ENCODE results near the gene GALNT14.
A peak's percentile ranks its signal among the peaks of the same experiment; 100 is the strongest.

The GALNT14 gene

GRCh38 chr2:31047599-31047998 lies 90.6 kb downstream of the GALNT14 start:
- no peak for TF ChIP-seq ZFX (IDR thresholded peaks at IDR 0.05; ENCODE audit: borderline replicate concordance)
- TF ChIP-seq, protein P1, sequence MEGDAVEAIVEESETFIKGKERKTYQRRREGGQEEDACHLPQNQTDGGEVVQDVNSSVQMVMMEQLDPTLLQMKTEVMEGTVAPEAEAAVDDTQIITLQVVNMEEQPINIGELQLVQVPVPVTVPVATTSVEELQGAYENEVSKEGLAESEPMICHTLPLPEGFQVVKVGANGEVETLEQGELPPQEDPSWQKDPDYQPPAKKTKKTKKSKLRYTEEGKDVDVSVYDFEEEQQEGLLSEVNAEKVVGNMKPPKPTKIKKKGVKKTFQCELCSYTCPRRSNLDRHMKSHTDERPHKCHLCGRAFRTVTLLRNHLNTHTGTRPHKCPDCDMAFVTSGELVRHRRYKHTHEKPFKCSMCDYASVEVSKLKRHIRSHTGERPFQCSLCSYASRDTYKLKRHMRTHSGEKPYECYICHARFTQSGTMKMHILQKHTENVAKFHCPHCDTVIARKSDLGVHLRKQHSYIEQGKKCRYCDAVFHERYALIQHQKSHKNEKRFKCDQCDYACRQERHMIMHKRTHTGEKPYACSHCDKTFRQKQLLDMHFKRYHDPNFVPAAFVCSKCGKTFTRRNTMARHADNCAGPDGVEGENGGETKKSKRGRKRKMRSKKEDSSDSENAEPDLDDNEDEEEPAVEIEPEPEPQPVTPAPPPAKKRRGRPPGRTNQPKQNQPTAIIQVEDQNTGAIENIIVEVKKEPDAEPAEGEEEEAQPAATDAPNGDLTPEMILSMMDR (IDR thresholded peaks at IDR 0.05) = no peak
- H3K27ac ChIP-seq = no peak overlapping the region

DNA sequence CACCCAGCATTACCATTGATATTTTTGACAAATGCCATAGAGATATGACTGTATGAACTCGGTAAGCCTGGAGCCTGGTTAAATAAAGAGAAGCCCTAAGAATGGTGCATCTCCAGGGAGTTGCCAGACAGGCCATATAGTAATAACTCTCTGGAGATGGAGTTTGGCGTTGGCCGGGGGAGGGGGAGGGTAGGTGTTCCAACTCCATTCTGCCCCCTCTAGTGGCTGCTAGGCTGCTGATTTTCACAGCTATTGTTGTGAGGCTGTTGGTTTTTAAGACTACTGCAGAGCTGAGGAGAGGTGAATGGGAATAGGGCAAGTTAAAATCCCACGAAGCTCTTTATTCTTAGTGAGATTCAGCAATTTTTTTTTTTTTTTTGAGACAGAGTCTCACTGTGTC lies 99.9 kb downstream of the GALNT14 start:
- TF ChIP-seq, protein P1 (IDR thresholded peaks at IDR 0.05) = peak; percentile 31
- no peak for TF ChIP-seq ZFX (IDR thresholded peaks at IDR 0.05; ENCODE audit: borderline replicate concordance)
- H3K27ac ChIP-seq = no peak overlapping the region

- no peak overlapping the region for H3K27ac ChIP-seq
- no peak for TF ChIP-seq ZFX (IDR thresholded peaks at IDR 0.05; ENCODE audit: borderline replicate concordance)
These were observed 101.2 kb downstream of the GALNT14 start for GRCh38 chr2:31037058-31037457.

DNA sequence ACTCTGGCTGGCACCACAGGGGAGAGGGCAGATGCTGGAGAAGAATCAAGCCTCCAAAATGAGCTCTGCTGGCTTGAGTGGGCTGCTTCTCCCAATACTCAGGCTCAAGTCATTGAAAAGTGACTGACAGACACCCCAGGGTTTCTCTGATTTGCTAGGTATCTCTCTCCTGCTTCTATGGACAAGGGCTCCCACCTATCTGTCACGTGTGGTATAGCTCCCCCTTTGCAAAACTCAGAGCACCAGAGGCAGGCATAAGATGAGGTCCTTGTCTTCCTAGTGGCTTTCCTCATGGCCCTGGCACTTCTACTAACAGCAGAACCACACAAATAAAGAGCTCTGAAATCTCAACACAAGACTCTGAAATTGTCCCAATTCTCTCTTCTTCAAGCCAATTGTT lies 105.2 kb downstream of the GALNT14 start:
- no peak for TF ChIP-seq ZFX (IDR thresholded peaks at IDR 0.05; ENCODE audit: borderline replicate concordance)
- TF ChIP-seq, protein P1 (IDR thresholded peaks at IDR 0.05) = no peak
- H3K27ac ChIP-seq = no peak overlapping the region

DNA sequence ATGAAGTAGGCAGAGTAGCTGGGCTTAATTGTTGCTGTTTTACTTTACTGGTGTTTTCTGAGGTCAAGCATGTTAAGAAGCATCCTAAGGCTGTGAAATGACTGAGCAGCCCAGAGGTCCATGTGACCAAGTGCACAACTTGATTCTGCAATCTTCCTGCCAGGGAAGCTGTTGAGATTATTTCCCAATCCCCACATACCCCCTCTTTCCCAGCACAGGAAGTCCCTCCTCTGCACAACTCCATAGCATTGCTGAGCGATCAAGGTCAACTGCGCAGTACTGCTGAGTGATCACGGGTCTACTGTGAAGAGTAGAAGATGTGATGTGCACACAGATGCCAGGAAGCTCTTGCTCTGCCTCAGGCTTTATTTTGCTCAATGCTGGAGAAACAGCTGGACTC lies 105.8 kb downstream of the GALNT14 start:
- H3K27ac ChIP-seq = no peak overlapping the region
- no peak for TF ChIP-seq ZFX (IDR thresholded peaks at IDR 0.05; ENCODE audit: borderline replicate concordance)
- TF ChIP-seq, protein P1 (IDR thresholded peaks at IDR 0.05) = no peak

DNA sequence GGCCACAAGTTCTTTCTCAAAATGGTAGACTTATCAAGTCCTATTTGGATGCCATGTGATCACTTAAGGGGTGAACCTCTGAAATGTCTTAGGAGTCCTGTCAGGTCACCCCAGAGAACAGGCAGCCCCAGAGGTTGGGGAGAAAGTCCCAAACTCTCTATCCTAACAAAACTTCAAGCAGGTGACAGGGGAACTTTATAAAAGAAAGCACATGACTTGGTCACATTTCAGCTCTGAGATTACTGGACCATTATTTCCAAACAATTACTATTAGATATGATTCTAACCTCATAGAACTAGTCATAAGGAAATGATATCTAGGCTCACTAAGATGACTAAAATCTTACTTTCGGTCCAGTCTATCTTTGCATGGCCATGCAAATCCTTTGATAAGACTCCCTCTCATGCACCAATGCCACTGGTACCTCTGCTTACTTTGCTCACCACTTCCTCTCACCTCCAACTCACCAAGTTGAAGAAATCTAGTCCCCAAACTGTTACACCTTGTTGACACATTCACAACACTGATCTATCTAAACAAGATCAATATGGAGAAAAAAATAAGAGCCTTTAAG lies 107.0 kb downstream of the GALNT14 start:
- TF ChIP-seq, protein P1 (IDR thresholded peaks at IDR 0.05) = no peak
- TF ChIP-seq ZFX (IDR thresholded peaks at IDR 0.05; ENCODE audit: borderline replicate concordance) = no peak

GRCh38 chr2:31028417-31028816 lies 109.8 kb downstream of the GALNT14 start:
- H3K27ac ChIP-seq = no peak overlapping the region
- no peak for TF ChIP-seq ZFX (IDR thresholded peaks at IDR 0.05; ENCODE audit: borderline replicate concordance)
- TF ChIP-seq, protein P1 (IDR thresholded peaks at IDR 0.05) = no peak

More for the DNA sequence above, 107.0 kb downstream of the GALNT14 start:
- H3K27ac ChIP-seq = no peak overlapping the region

GRCh38 chr2:31027549-31027948 lies 110.7 kb downstream of the GALNT14 start:
- no peak for TF ChIP-seq ZFX (IDR thresholded peaks at IDR 0.05; ENCODE audit: borderline replicate concordance)
- TF ChIP-seq, protein P1 (IDR thresholded peaks at IDR 0.05) = no peak

More at GRCh38 chr2:31027549-31027948, 110.7 kb downstream of the GALNT14 start:
- no peak overlapping the region for H3K27ac ChIP-seq

Data from 22Rv1 (cell line).